Activated naive CD4-positive, alpha-beta T cell treated with anti-CD3 and anti-CD28 coated beads for 36 hours (primary cell): ENCODE results near the gene DHRS7B. TPM values are rescaled to one million over a fixed set of nuclear protein-coding genes. Genes with fewer than 3 reads are reported as not detected.
"Not testable (repeated sequence)": the region's sequence is repeated elsewhere in the genome, so short reads cannot be mapped to it uniquely, and the experiment has no call there.

ENCODE experiments used
- CTCF ChIA-PET: fragments of 350-600 bp; sonication (Branson Sonifier 250); formaldehyde crosslinking; loops from one replicate; lab custom pipeline; 2021; ENCODE audit warnings: antibody characterized with exemption; lab: Charles Lee
- DNase-seq: peaks from one replicate; pipeline ENCODE4 v3.0.0-alpha.2; 2020
- H3K27ac Mint-ChIP-seq: one replicate; pipeline ENCODE4 v1.8.0; 2021; ENCODE audit warnings: mild to moderate bottlenecking, mixed read lengths
- H3K27me3 Mint-ChIP-seq: one replicate; pipeline ENCODE4 v1.8.0; 2021; ENCODE audit warnings: low read depth, mixed read lengths
- H3K36me3 Mint-ChIP-seq: one replicate; pipeline ENCODE4 v1.8.0; 2021; ENCODE audit warnings: low read depth, mixed read lengths
- H3K4me1 Mint-ChIP-seq: one replicate; pipeline ENCODE4 v1.8.0; 2021; ENCODE audit warnings: low read depth, mixed read lengths
- H3K4me3 Mint-ChIP-seq: one replicate; pipeline ENCODE4 v1.8.0; 2021; ENCODE audit warnings: mild to moderate bottlenecking, moderate library complexity, mixed read lengths
- H3K9me3 Mint-ChIP-seq: one replicate; pipeline ENCODE4 v1.8.0; 2021; ENCODE audit warnings: mixed read lengths
- intact Hi-C: fragments of 100-400 bp; cut with micrococcal nuclease; formaldehyde crosslinking; loops from one replicate; pipeline ENCODE4 v1.15.1; 2023
- total RNA-seq, 2 experiments: library from RNA; stranded (reverse); gene quantifications; one replicate each; pipeline ENCODE4 v1.2.3, GENCODE V29; 2021

The DHRS7B gene
- total RNA-seq, 2 experiments from 2014 or later = 12.0 to 12.1 TPM

DNA sequence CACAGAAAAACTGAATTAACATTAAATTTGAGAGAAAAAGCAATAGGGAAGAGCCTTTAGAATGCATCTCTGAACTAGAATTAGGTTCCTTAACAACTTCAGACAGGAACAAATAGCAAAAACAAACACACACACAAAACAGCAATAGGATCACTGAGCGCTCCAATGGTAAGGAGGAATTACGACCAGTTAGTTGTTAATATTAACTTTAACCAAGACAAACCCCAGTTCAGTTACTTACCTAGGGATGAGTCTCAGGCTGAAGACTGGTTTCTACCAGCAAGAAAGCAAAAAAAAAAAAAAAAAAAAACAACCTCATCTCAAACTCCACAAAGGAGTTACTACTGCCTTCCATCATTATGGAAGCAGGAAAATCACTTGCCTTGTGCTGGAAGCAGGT, 14.6 kb downstream of the DHRS7B start:
- intact Hi-C loops = no loop called here
- no peak for DNase-seq
- Mint-ChIP-seq H3K4me3 (no peak overlapping the region), H3K36me3 (peaks cover 11% of the 10 kb centered on the region), H3K4me1 (no peaks in the 10 kb centered on the region), H3K27me3 (no peaks in the 10 kb centered on the region), H3K9me3 (peaks cover 2% of the 10 kb centered on the region), H3K27ac (no peak overlapping the region)
- CTCF ChIA-PET = no interaction called here

DNA sequence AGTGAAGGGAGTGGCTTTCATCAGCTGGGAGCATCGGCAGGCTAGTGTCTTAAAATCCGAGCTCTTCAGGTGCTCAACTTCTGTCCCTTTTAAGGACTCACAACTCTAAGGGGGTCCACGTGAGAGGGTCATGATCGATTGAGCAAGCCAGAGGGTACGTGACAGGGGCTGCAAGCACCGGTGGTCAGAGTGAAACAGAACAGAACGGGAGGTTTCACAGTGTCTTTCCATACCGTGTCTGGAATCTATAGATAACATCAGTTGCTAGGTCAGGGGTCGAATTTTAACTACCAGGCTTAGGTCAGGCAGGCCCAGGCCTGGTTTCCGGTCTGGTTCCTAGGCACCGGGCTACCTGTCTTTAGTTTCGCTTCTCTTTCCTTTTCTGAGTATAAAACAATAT, 15.3 kb downstream of the DHRS7B start:
- H3K27me3 Mint-ChIP-seq, DNase-seq, H3K9me3 Mint-ChIP-seq, CTCF ChIA-PET, H3K27ac Mint-ChIP-seq, H3K4me1 Mint-ChIP-seq, H3K4me3 Mint-ChIP-seq, intact Hi-C loops: not testable (repeated sequence)
- H3K36me3 Mint-ChIP-seq = peaks cover 16% of the 10 kb centered on the region

DNA sequence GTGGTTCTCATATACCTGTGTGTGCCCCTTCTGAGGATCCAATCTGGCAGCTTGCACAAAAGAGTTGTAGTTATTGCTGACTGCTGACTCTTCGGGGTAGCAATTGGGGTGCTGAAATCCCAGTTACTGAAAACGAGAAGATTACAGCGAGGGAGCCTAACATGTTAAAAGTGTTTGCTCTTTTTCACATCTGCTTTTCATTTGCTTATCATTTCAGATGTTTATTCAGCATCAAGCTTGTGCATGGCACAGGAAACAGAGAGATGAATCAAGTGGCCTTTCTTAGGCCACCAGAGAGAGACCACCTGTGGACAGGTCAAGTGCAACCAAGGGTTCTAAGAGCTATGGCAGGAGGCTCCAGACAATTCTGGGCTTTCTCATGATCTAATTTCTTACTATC, 16.9 kb downstream of the DHRS7B start:
- H3K9me3 Mint-ChIP-seq = peaks cover 5% of the 10 kb centered on the region
- H3K27ac Mint-ChIP-seq = no peak overlapping the region
- H3K4me3 Mint-ChIP-seq = no peak overlapping the region
- no peak for DNase-seq
- H3K27me3 Mint-ChIP-seq = no peaks in the 10 kb centered on the region
- intact Hi-C loops = no loop called here
- CTCF ChIA-PET = no interaction called here
- H3K4me1 Mint-ChIP-seq = no peaks in the 10 kb centered on the region
- peaks cover 21% of the 10 kb centered on the region for H3K36me3 Mint-ChIP-seq

DNA sequence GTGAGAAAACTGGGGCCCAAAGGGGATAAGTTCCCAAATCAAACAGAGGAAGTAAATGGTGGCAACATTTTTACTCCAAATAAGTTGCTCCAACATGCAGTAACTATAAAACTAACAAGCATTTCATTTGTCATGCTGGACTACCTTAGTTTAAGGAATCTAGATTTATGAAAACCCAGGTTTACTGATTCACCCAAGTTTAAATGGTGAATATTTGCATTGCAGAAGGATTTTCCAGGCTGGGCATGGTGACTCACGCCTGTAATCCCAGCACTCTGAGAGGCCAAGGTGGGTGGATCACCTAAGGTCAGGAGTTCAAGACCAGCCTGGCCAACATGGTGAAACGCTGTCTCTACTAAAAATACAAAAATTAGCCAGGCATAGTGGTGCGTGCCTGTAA, 17.5 kb downstream of the DHRS7B start:
- DNase-seq, CTCF ChIA-PET, intact Hi-C loops, H3K9me3 Mint-ChIP-seq, H3K4me1 Mint-ChIP-seq, H3K27me3 Mint-ChIP-seq, H3K4me3 Mint-ChIP-seq, H3K27ac Mint-ChIP-seq: not testable (repeated sequence)
- H3K36me3 Mint-ChIP-seq = peaks cover 23% of the 10 kb centered on the region

DNA sequence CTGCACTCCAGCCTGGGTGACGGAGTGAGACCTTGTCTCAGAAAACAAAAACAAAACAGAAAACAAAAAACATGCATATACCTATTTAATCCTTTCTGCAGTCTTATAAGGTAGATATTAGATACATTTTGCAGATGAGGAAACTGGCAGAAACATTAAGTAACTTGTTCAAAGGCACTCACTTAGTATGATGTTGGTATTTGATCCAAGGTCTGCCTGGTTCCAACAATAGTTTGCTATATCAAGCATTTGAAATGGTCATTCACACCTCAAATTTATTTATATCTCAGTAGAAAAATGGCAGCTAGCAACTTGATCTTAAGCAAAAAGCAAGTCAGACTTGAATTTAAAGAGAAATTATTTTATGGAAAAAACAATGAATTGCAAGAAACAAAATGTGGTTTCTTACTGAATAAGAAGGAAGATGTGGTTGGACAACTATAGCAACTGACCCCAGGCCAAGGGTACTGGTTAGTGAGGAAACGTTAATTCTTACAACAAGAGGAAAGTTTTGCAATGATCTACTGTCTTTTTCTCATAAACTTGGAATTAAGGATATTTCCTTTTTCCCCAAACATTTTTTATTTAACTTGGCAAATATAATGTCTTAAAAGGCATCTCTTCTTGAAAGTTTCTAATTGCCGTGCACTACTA, 19.7 kb downstream of the DHRS7B start:
- CTCF ChIA-PET = no interaction called here
- intact Hi-C loops = no loop called here
- Mint-ChIP-seq H3K4me3 (no peak overlapping the region), H3K36me3 (peaks cover 25% of the 10 kb centered on the region), H3K4me1 (no peaks in the 10 kb centered on the region), H3K9me3 (peaks cover 8% of the 10 kb centered on the region), H3K27ac (no peak overlapping the region), H3K27me3 (no peaks in the 10 kb centered on the region)
- DNase-seq = no peak

DNA sequence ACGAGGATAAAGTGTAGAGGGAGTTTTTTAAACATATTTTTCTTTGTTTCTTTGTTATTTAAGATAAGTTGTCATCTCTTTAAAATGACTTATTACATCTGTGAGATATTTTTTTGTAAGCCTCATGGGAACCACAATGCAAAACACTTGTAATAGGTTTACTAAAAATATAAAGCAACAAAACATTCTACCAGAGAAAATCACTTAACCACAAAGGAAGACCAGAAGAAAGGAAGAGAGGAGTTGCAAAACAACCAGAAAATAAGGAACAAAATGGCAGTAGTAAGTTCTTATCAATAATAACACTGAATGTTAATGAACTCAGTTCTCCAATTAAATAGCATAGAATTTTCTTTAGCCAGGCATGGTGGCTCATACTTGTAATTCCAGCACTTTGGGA, 22.9 kb downstream of the DHRS7B start:
- intact Hi-C loops = no loop called here
- no peak overlapping the region for H3K27ac Mint-ChIP-seq
- CTCF ChIA-PET = no interaction called here
- DNase-seq = no peak
- H3K36me3 Mint-ChIP-seq = peaks cover 21% of the 10 kb centered on the region
- no peak overlapping the region for H3K4me3 Mint-ChIP-seq
- H3K4me1 Mint-ChIP-seq = no peaks in the 10 kb centered on the region
- peaks cover 21% of the 10 kb centered on the region for H3K9me3 Mint-ChIP-seq
- H3K27me3 Mint-ChIP-seq = no peaks in the 10 kb centered on the region

DNA sequence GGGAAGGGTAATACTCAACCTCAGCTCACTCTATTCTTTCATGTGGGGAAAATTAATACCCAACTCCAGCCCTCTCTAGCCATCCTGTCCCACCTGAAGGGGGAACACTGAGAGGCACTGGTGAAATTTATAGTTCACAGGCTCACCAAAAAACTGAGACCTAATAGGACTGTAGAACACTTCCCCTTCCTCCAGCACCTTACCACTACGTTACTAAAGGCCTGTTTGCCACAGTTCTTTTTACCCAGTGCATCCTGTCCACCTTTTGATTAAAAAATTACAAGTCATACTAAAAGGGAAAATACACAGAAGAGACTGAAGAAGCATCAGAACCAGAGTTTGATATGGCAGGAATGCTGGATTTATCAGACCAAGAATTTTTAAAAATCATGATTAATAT, 26.0 kb downstream of the DHRS7B start:
- Mint-ChIP-seq H3K27me3 (no peaks in the 10 kb centered on the region), H3K27ac (no peak overlapping the region), H3K9me3 (peaks cover 28% of the 10 kb centered on the region), H3K4me3 (no peak overlapping the region), H3K36me3 (peaks cover 10% of the 10 kb centered on the region), H3K4me1 (peaks cover 8% of the 10 kb centered on the region)
- intact Hi-C loops = no loop called here
- no peak for DNase-seq
- CTCF ChIA-PET = no interaction called here

DNA sequence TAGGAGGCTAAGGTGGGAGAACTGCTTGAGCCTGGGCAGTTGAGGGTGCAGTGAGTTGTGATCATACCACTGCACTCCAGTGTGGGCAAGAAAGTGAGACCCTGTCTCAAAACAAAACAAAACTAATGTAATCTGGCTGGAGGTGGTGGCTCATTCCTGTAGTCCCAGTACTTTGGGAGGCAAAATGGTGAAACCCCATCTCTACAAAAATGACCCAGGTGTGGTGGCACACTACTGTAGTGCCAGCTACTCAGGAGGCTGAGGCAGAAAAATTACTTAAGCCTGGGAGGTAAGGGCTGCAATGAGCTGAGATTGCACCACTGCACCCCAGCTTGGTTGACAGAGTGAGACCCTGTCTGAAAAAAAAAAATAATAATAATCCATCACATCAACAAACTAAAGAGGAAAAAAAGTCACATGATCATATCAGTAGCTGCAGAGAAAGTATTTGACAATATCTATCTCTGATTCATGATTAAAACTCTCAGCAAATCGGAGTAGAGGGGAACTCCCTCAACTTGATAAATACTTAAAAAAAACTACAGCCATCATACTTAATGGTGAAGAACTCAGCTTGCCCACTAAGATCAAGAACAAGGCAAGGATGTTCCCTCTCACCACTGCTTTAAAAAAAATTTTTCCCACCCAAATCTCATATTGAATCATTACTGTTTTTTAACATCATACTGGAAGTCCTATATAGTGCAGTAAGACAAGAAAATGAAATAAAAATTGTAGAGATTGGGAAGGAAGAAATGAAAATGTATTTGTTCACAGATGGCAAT, 31.0 kb downstream of the DHRS7B start:
- no peak overlapping the region for H3K4me3 Mint-ChIP-seq
- peaks cover 4% of the 10 kb centered on the region for H3K36me3 Mint-ChIP-seq
- CTCF ChIA-PET = interaction anchor here (0.6 kb wide), 1 partner anchor 43 kb away, joined by 3 read pairs; no protein-coding TSS in a partner anchor
- intact Hi-C loops = no loop called here
- H3K4me1 Mint-ChIP-seq = peaks cover 21% of the 10 kb centered on the region
- H3K9me3 Mint-ChIP-seq = peaks cover 21% of the 10 kb centered on the region
- no peak overlapping the region for H3K27ac Mint-ChIP-seq
- DNase-seq = peak; percentile 9
- no peaks in the 10 kb centered on the region for H3K27me3 Mint-ChIP-seq

DNA sequence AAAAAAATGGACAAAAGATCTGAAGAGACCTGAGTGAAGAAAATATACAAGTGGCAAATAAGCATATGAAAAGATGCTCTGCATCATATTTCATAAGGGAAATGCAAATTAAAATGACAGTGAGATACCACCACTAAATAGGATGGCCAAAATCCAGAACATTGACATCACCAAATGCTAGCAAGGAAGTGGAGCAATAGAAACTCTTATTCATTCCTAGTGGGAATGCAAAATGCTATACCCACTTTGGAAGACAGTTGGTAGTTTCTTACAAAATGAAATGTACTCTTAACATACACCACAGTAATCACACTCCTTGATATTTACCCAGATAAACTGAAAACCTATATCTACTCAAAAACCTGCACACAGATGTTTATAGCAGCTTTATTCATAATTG, 33.6 kb downstream of the DHRS7B start:
- intact Hi-C loops = no loop called here

DNA sequence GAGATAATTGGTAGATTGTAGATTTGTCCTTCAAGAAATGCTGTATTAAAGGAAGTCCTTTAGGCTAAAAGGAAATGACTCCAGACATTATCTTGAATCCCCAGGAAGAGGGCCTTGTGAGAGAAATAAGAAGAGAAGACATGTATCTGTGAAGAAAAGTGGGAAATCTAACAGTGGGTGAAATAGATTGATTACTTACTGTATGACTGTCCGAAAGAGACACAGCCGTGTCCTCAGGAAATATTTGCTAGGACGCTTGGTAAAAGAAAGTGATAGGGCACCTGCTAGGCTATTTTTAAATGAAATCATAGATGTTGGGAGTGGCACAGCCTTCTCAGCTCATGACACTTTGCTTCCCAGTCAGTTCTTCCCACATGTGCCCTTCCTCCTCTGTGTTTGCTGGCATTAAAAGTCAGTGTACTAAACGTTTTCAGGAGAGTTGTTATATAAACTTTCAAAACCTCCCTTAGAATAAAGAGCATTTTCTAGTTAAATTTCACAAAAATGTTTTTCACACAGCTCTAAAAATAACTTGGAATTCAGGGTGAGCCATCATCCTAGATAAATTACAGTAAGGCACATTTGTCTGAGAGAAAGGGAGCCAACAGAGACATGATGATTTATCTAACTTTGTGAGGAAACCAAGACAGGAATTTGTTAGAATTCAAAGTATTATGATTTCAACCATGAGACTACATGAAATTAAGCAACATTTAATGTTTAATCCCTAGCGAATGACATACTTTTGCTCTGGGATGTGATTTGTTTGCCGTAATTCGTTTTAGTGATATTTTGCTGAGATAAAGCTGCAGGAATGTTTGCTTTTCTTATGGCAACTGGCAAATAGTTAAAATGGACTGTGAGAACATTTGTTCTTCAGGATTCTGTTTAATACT, 35.0 kb downstream of the DHRS7B start:
- Mint-ChIP-seq H3K27ac (no peak overlapping the region), H3K9me3 (no peaks in the 10 kb centered on the region), H3K4me3 (no peak overlapping the region), H3K4me1 (peaks cover 22% of the 10 kb centered on the region), H3K36me3 (peaks cover 2% of the 10 kb centered on the region), H3K27me3 (no peaks in the 10 kb centered on the region)
- intact Hi-C loops = no loop called here
- CTCF ChIA-PET = no interaction called here
- DNase-seq = no peak

More for the DNA sequence above, 33.6 kb downstream of the DHRS7B start:
- Mint-ChIP-seq H3K27me3 (no peaks in the 10 kb centered on the region), H3K9me3 (peaks cover 5% of the 10 kb centered on the region), H3K4me3 (no peak overlapping the region), H3K4me1 (peaks cover 21% of the 10 kb centered on the region), H3K36me3 (peaks cover 2% of the 10 kb centered on the region), H3K27ac (no peak overlapping the region)
- no peak for DNase-seq
- CTCF ChIA-PET = no interaction called here

DNA sequence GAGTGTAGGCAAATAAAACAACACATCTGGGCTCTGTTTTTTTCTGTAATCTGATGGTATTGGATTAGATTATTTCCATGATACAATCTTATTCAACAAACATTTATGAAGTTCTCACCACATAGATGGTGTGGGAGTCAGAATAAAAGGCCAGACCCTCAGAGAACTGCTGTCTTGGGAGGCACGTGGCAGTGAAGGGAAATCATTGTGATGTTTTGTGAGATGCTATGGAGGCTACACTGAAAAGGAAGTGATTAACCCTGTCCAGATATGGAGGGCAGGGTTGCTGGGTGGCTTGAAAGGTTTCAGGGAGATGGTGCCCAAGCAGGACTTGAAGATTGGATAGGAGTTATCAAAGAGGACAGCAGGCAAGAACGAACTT, 35.6 kb downstream of the DHRS7B start:
- DNase-seq = no peak
- Mint-ChIP-seq H3K9me3 (no peaks in the 10 kb centered on the region), H3K36me3 (no peaks in the 10 kb centered on the region), H3K4me3 (no peak overlapping the region), H3K27me3 (no peaks in the 10 kb centered on the region), H3K4me1 (peaks cover 23% of the 10 kb centered on the region), H3K27ac (no peak overlapping the region)
- intact Hi-C loops = no loop called here
- CTCF ChIA-PET = no interaction called here

DNA sequence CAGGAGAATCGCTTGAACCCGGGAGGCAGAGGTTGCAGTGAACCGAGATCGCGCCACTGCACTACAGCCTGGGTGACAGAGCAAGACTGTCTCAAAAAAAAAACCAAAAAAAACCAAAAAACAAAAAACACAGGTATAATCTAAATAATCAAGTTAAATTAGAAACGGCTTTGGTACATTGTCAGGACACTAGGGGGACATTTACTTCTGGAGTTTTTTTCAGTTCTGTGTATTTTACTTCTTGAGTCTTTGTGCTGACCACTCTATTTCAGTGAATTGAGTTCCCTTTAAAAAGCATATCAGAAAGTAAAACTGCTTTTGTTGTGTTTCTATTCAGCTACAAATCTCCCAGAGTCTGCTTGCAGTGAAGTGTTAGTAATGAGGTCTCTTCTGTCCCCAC, 36.3 kb downstream of the DHRS7B start:
- H3K36me3 Mint-ChIP-seq = peaks cover under 1% of the 10 kb centered on the region
- CTCF ChIA-PET = no interaction called here
- intact Hi-C loops = no loop called here

More for the DNA sequence above, 36.3 kb downstream of the DHRS7B start:
- H3K27me3 Mint-ChIP-seq = no peaks in the 10 kb centered on the region
- no peak for DNase-seq
- no peak overlapping the region for H3K27ac Mint-ChIP-seq
- peaks cover 18% of the 10 kb centered on the region for H3K4me1 Mint-ChIP-seq
- no peak overlapping the region for H3K4me3 Mint-ChIP-seq
- no peaks in the 10 kb centered on the region for H3K9me3 Mint-ChIP-seq
